Loucy (cell line): ENCODE results near the gene KAZALD1.
A peak's percentile ranks its signal among the peaks of the same experiment; 100 is the strongest.

Experiments used
- EZH2phosphoT487 ChIP-seq: fragments of 200-600 bp; IDR thresholded peaks from 2 replicates; pipeline ENCODE4 v1.6.1; 2018; ENCODE audit warnings: antibody characterized with exemption, mild to moderate bottlenecking, moderate library complexity, borderline replicate concordance
- TF ChIP-seq, protein P1 (sequence below): fragments of 200-600 bp; sonication (generic); conservative IDR thresholded peaks from 2 replicates; pipeline ENCODE4 v1.5.1; 2014; ENCODE audit warnings: mild to moderate bottlenecking, antibody characterized with exemption, low read length

DNA sequence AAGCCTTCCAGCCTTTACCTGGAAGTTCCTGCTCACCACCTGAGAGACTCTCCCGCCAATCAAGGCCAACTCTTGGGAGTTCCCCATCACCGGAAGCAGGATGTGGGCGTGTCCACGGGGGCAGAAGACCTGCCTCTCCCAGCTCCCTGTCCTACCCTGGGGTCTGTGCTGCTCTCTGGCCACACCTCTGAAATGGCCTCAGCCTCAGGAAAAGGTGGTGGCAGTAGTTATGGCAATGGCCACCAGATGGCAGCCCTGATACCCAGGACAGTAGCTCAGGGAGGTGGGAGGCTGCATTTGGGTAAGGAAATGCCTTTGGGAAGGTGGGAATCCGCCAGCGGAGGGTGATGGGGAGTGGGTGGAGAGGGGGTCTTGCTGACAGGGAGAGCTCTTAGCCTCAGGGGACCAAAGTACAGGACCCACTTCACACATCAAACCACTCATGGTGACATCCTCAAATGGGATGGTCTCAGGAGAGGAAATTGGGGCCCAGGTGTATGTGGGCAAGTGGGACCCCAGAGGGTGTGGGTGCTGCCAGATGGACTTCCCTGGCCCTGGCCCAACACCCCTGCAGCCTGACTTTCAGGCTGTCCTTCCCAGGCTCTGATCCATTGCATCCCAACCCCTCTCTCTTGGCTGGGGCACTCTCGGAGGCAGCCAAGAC, 33.9 kb downstream of the KAZALD1 start:
- TF ChIP-seq, protein P1, sequence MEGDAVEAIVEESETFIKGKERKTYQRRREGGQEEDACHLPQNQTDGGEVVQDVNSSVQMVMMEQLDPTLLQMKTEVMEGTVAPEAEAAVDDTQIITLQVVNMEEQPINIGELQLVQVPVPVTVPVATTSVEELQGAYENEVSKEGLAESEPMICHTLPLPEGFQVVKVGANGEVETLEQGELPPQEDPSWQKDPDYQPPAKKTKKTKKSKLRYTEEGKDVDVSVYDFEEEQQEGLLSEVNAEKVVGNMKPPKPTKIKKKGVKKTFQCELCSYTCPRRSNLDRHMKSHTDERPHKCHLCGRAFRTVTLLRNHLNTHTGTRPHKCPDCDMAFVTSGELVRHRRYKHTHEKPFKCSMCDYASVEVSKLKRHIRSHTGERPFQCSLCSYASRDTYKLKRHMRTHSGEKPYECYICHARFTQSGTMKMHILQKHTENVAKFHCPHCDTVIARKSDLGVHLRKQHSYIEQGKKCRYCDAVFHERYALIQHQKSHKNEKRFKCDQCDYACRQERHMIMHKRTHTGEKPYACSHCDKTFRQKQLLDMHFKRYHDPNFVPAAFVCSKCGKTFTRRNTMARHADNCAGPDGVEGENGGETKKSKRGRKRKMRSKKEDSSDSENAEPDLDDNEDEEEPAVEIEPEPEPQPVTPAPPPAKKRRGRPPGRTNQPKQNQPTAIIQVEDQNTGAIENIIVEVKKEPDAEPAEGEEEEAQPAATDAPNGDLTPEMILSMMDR = peak; percentile 89
- TF ChIP-seq EZH2phosphoT487 = no peak
